ENCODE measurements around the gene VPS51.

VPS51 gene

GRCh38 chr11:65071907-65072630, 23.9 kb upstream of the VPS51 start:
- no peak overlapping the region for H3K4me3 ChIP-seq (ENCODE audit: low read depth, low read length)

DNA sequence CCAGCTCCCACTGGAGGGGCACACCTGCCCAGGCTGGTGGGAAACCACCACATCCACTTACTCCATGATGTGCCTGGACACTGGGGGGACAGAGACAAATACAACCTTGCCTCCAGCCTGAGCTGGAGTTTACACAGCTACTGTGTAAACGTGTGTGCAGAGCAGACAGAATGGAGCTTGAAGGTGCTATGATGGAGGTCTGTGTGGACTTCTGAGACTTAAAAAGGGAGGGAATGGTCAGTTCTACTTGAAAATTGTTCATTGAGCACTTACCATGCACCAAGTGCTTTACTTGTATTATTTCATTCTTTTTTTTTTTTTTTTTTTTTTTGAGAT, 23.4 kb upstream of the VPS51 start:
- no peak overlapping the region for H3K4me3 ChIP-seq (ENCODE audit: low read depth, low read length)

GRCh38 chr11:65077451-65077850, 18.6 kb upstream of the VPS51 start:
- no peak overlapping the region for H3K4me3 ChIP-seq (ENCODE audit: low read depth, low read length)

- no peak overlapping the region for H3K4me3 ChIP-seq (ENCODE audit: low read depth, low read length)
Measured at GRCh38 chr11:65078151-65078550, 17.9 kb upstream of the VPS51 start.

GRCh38 chr11:65078786-65079342, 17.1 kb upstream of the VPS51 start:
- no peak overlapping the region for H3K4me3 ChIP-seq (ENCODE audit: low read depth, low read length)

- H3K4me3 ChIP-seq (ENCODE audit: low read depth, low read length): peak overlapping the region; percentile 91
Measured at GRCh38 chr11:65083134-65083833, 12.7 kb upstream of the VPS51 start.

DNA sequence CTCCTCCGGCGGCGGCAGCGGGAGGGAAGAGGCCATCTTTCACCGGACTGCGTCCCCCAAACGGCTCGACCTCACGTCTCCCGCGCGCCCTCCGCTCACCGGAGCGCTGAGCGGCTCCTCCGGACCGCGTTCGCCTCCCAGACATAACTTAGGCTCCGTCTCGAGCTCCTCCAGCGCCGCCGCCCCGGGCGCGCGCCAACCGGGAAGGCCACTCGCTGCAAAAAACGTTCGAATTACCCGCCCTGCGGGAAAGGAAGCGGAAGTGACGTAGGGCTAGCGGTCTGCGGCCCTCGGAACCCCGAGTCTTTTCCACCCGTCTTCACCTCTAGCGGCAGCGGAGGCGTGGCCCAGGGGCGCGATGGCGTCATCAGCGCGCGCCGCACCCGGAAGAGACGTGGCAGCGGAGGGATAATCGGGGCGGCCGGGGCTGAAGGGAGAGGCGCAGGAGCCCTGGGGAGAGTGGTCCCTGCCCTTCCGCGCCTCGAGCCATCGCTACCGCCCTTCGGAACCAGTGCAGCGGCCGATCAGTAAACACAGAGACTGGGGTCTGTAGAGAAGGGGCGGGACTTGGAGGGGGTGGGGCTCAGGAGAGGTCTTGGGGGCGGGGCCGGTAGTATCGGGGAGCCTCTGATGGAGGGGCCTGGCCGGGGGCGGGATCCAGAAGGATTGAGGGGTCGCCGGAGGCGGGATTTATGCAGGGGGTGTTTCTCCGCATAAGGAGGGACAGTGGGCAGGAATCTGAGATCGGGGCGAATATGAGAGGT, 12.0 kb upstream of the VPS51 start, which contains the start of the genes CDCA5 and ZFPL1:
CDCA5 (minus strand) TSS at position 207 of the 764 bp plus-strand sequence; CDS start at position 145, 62 bp downstream.
ZFPL1 (plus strand) TSS at position 389 of the 764 bp plus-strand sequence. CDS start 477 bp downstream, outside the sequence.
- H3K4me3 ChIP-seq (ENCODE audit: low read depth, low read length): peak within 1 kb of the TSS; percentile 91

DNA sequence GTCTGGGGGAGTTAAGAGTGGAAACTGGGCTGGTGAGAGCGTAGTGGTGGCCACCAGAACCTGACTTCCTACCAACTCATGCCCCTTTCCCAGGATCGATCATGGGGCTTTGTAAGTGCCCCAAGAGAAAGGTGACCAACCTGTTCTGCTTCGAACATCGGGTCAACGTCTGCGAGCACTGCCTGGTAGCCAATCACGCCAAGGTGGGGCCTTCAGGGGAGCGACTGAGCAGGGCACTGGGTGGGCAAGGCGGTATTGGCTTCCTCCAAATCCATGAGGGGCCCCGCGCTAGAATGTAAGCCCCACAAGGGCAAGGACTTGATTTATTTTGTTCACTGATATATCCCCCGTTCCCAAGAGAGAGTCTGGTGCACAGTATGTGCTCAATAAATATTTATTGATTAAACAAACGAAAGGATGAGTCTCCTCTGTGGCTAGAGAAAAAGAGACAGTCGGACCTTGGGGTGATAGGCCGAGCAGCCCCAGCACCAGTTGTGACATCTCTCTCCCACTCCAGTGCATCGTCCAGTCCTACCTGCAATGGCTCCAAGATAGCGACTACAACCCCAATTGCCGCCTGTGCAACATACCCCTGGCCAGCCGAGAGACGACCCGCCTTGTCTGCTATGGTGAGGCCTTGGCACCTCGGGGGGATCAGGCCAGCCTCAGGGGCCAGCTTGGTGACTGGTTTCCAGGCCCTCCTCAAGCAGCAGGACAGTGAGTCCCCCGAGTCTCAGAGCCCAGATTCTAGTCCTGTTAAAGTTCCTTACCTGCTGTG, 11.2 kb upstream of the VPS51 start:
- peak overlapping the region; percentile 91 for H3K4me3 ChIP-seq (ENCODE audit: low read depth, low read length)

DNA sequence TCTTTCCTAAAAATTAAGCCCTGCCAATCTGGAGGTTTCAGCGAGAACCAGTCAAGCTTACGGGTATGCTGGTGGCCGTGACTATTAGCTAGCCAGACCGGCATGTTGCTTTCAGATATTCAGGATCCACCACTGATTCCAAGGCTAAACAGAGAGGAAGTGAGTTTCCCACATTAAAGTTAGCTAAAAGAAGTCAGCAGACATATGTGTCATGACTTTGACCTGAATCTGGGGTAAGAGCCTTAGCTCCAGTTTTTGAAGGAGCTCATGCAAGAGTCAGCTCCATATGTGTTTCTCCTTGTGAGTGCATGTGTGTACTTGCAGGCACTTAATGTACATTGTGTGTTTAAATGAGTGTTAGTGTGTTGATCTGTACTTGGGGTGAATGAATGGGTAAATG, 10.6 kb upstream of the VPS51 start:
- H3K4me3 ChIP-seq (ENCODE audit: low read depth, low read length): no peak overlapping the region

GRCh38 chr11:65086809-65087208, 9.2 kb upstream of the VPS51 start:
- no peak overlapping the region for H3K4me3 ChIP-seq (ENCODE audit: low read depth, low read length)

DNA sequence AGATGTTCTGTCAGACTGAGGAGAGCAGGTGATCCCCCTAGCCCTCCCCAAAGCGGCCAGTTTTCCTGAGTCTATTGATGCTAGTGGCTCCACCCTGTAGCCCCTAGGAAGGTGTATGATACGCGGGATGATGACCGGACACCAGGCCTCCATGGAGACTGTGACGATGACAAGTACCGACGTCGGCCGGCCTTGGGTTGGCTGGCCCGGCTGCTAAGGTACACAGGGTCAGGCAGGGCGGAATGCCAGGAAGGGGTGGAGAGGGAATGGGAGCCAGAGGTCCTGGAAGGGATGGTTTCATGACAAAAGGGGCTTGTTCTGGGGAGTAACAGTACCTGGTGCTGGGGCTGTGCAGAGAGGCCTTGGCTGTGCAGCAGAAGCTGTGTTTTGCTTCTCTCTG, 8.8 kb upstream of the VPS51 start:
- H3K4me3 ChIP-seq (ENCODE audit: low read depth, low read length): no peak overlapping the region

DNA sequence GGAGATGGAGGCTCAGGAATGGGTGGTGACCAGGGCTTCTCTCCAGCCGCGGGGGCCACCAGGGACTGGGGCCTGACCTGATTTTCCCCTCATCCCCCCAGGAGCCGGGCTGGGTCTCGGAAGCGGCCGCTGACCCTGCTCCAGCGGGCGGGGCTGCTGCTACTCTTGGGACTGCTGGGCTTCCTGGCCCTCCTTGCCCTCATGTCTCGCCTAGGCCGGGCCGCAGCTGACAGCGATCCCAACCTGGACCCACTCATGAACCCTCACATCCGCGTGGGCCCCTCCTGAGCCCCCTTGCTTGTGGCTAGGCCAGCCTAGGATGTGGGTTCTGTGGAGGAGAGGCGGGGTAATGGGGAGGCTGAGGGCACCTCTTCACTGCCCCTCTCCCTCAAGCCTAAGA, 8.2 kb upstream of the VPS51 start:
- no peak overlapping the region for H3K4me3 ChIP-seq (ENCODE audit: low read depth, low read length)

GRCh38 chr11:65089621-65090020, 6.4 kb upstream of the VPS51 start:
- no peak overlapping the region for H3K4me3 ChIP-seq (ENCODE audit: low read depth, low read length)

DNA sequence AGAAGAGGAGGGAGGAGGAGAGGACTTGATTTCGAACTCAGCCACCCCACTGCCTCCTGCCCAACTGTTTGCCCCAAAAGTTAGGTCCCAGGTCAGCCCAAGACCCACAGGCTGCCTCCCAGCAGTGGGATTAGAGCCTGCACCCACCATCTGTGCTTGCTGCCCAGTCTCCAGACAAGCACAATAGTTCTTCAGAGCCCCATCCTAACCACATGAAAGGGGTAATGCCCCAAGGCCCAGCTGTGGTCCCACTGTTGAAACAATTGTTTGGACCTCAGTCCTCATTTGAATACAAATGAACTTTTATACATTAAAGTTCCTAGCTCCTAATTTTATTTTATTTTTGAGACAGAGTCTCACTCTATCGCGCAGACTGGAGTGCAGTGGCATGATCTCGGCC, 5.4 kb upstream of the VPS51 start:
- H3K4me3 ChIP-seq (ENCODE audit: low read depth, low read length): no peak overlapping the region

- no peak overlapping the region for H3K4me3 ChIP-seq (ENCODE audit: low read depth, low read length)
Measured at GRCh38 chr11:65095427-65095826, 587 bp upstream of the VPS51 start.

DNA sequence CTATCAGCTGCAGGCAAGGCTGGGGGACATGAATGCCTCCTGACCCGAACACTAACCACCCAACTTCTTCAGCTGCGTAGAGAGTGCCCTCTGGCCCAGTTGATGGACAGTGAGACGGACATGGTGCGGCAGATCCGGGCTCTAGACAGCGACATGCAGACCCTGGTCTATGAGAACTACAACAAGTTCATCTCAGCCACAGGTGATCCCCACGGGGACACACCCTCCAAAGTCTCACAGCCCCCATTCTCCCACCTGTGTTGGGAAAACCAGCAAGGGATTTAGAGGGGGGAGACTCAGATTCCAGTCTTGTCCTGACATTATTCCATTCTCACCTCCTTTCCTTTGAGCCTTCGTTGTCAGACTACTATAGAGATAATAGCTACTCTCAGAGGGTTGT, 912 bp downstream of the VPS51 start:
- peak overlapping the region; percentile 4 for H3K4me3 ChIP-seq (ENCODE audit: low read depth, low read length)

- no peak overlapping the region for H3K4me3 ChIP-seq (ENCODE audit: low read depth, low read length)
Measured at GRCh38 chr11:65100674-65101350, 4.8 kb downstream of the VPS51 start.

DNA sequence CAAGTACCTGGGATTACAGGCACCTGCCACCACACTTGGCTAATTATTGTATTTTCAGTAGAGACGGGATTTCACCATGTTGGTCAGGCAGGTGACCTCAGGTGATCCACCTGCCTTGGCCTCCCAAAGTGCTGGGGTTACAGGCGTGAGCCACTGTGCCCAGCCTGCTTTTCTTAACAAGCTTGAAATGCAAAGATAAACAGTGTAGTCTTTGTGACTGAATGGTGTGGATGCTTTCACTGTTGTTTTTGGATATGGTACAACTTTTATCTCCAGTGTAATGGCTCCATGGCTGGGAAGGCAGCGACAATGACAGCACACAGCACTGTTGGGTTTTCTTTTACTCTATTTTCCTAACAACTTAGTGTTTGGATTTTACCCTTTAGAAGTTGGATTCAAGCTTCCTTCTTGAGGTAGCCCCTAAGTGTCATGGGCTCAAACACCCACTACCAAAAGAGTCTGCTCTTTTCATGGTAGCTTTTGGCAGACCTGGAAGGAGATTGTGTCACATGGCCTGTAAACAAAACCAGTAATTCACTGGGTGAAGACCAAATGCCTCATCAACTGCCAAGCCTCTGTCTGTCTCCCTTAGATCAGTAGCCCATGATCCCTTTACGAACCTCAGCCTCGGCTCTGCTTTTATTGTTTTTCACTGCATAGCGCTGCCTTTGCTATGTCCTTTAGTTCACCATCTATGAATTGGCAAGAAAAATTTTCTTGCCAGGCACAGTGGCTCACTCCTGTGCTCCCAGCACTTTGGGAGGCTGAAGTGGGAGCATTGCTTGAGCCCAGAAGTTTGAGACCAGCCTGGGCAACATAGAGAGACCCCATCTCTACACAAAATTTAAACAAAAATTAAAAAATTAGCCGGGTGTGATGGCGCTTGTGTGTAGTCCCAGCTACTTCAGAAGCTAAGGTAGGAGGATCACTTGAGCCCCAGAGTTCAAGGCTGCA, 6.4 kb downstream of the VPS51 start:
- no peak overlapping the region for H3K4me3 ChIP-seq (ENCODE audit: low read depth, low read length)

DNA sequence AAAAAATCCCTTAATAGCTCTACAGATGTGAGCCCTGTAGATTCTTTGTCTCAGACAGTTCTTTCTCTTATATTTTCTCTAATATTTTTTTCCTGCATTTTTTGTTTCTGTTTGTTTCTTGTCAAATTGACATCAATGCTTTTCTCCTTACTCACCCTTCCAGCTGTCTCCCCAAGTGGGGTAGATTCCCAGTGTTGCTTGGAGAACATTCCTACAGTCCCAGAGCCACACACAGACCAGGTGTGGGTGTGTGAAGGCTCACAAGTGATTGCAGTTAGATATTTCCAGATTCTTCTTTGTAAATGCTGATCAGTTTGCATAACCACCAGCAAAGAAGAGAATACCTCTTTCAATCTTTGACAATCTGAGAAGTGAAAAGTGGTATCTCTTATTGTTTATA, 7.5 kb downstream of the VPS51 start:
- no peak overlapping the region for H3K4me3 ChIP-seq (ENCODE audit: low read depth, low read length)

All from iPS-11a (cell line).